Neural cell (in vitro differentiated cells): ENCODE data around the gene AFDN. TPM values are rescaled to one million over a fixed set of nuclear protein-coding genes. Genes with fewer than 3 reads are reported as not detected.

Experiments
- H2AFZ ChIP-seq: fragments of 200-600, 300-800 bp; sonication (generic), shearing (Covaris generic); 2 replicates; pipeline ENCODE4 v1.6.0; 2014; ENCODE audit warnings: low read depth, mild to moderate bottlenecking, antibody characterized with exemption, low read length, moderate library complexity
- H3F3A ChIP-seq: fragments of 200-600 bp; shearing (Covaris generic); 2 replicates; pipeline ENCODE4 v1.6.1; 2016; ENCODE audit warnings: mild to moderate bottlenecking, moderate library complexity, mixed read lengths, antibody characterized with exemption, low read length; ENCODE audit not compliant: insufficient read depth, poor library complexity, severe bottlenecking
- H3K27ac ChIP-seq: fragments of 200-600, 300-800 bp; sonication (generic), shearing (Covaris generic); 2 replicates; pipeline ENCODE4 v1.5.1; 2014; ENCODE audit warnings: mild to moderate bottlenecking, low read length, moderate library complexity
- H3K27me3 ChIP-seq: fragments of 300-800, 200-600 bp; sonication (generic), shearing (Covaris generic); 2 replicates; pipeline ENCODE4 v1.6.0; 2014; ENCODE audit warnings: mild to moderate bottlenecking, low read depth, low read length, moderate library complexity; ENCODE audit not compliant: insufficient read depth
- H3K36me3 ChIP-seq: fragments of 300-800, 200-600 bp; sonication (generic), shearing (Covaris generic); 2 replicates; pipeline ENCODE4 v1.5.1; 2014; ENCODE audit warnings: mild to moderate bottlenecking, antibody characterized with exemption, low read length, moderate library complexity; ENCODE audit not compliant: insufficient read depth
- H3K4me2 ChIP-seq: fragments of 300-800, 200-600 bp; sonication (generic), shearing (Covaris generic); 2 replicates; pipeline ENCODE4 v1.6.0; 2014; ENCODE audit warnings: mild to moderate bottlenecking, low read length
- H3K4me3 ChIP-seq: fragments of 300-800, 200-600 bp; sonication (generic), shearing (Covaris generic); 2 replicates; pipeline ENCODE4 v1.5.1; 2014; ENCODE audit warnings: mild to moderate bottlenecking, low read length, moderate library complexity
- H3K79me2 ChIP-seq: fragments of 200-600 bp; shearing (Covaris generic); replicated peaks from 2 replicates; pipeline ENCODE4 v1.6.0; 2014; ENCODE audit warnings: mild to moderate bottlenecking, low read length, moderate library complexity; ENCODE audit not compliant: insufficient read depth
- H3K9ac ChIP-seq: fragments of 300-800, 200-600 bp; sonication (generic), shearing (Covaris generic); 2 replicates; pipeline ENCODE4 v1.6.1; 2016; ENCODE audit warnings: mild to moderate bottlenecking, low read length, mixed read lengths
- H3K9me2 ChIP-seq: fragments of 200-600 bp; shearing (Covaris generic); 2 replicates; pipeline ENCODE4 v1.6.1; 2016; ENCODE audit warnings: mild to moderate bottlenecking, low read length, mixed read lengths; ENCODE audit not compliant: insufficient read depth
- H3K9me3 ChIP-seq: fragments of 200-600, 300-800 bp; sonication (generic), shearing (Covaris generic); 2 replicates; pipeline ENCODE4 v1.6.1; 2016; ENCODE audit warnings: mild to moderate bottlenecking, mixed run types, low read length, moderate library complexity, mixed read lengths
- H4K20me1 ChIP-seq: fragments of 200-600 bp; shearing (Covaris generic); 2 replicates; pipeline ENCODE4 v1.6.1; 2016; ENCODE audit warnings: mild to moderate bottlenecking, mixed run types; ENCODE audit not compliant: insufficient read depth
- CTCF ChIP-seq: fragments of 450-650 bp; IDR thresholded peaks from 2 replicates; pipeline ENCODE4 v1.5.1; 2014; ENCODE audit warnings: antibody characterized with exemption, mild to moderate bottlenecking, moderate library complexity; ENCODE audit not compliant: poor library complexity, severe bottlenecking
- EP300 ChIP-seq: fragments of 450-650 bp; conservative IDR thresholded peaks from 2 replicates; pipeline ENCODE4 v1.6.1; 2014; ENCODE audit warnings: antibody characterized with exemption, mild to moderate bottlenecking, moderate library complexity; ENCODE audit not compliant: poor library complexity, severe bottlenecking
- EZH2 ChIP-seq: fragments of 200-600, 300-800 bp; shearing (Covaris generic), sonication (generic); IDR thresholded peaks from 2 replicates; pipeline ENCODE4 v1.6.1; 2014; ENCODE audit warnings: antibody characterized with exemption, low read length, borderline replicate concordance, mild to moderate bottlenecking; ENCODE audit not compliant: insufficient read depth, poor library complexity, severe bottlenecking
- MXI1 ChIP-seq: fragments of 450-650 bp; conservative IDR thresholded peaks from 2 replicates; pipeline ENCODE4 v1.6.1; 2014; ENCODE audit warnings: antibody characterized with exemption, mild to moderate bottlenecking; ENCODE audit not compliant: poor library complexity, severe bottlenecking
- POLR2AphosphoS5 ChIP-seq: IDR thresholded peaks from 2 replicates; pipeline ENCODE4 v1.6.1; 2012
- RAD21 ChIP-seq: fragments of 450-650 bp; conservative IDR thresholded peaks from 2 replicates; pipeline ENCODE4 v1.6.1; 2014; ENCODE audit warnings: antibody characterized with exemption, mild to moderate bottlenecking, moderate library complexity
- SMC3 ChIP-seq: fragments of 450-650 bp; conservative IDR thresholded peaks from 2 replicates; pipeline ENCODE4 v1.6.1; 2014; ENCODE audit warnings: antibody characterized with exemption, mild to moderate bottlenecking, moderate library complexity; ENCODE audit not compliant: poor library complexity
- TAF1 ChIP-seq: IDR thresholded peaks from 2 replicates; pipeline ENCODE4 v1.6.1; 2012; ENCODE audit warnings: low read depth
- polyA plus RNA-seq: library from polyadenylated mRNA; depleted of rRNA; stranded (reverse); fragments of >200 nt; gene quantifications from 2 replicates; pipeline ENCODE4 v1.2.3, GENCODE V29; 2014
- TF ChIP-seq, protein P1 (sequence below): IDR thresholded peaks from 2 replicates; pipeline ENCODE4 v1.6.1; 2012; ENCODE audit warnings: borderline replicate concordance

Gene AFDN
- polyA plus RNA-seq, 1 donor from 2014 or later = 193 TPM

- Histone ChIP-seq H2AFZ (no peak overlapping the region), H3K27ac (no peak overlapping the region), H3K79me2 (peaks cover 5% of the 10 kb centered on the region), H3K9me2 (no peaks in the 10 kb centered on the region), H4K20me1 (no peaks in the 10 kb centered on the region), H3F3A (no peaks in the 10 kb centered on the region), H3K9ac (no peak overlapping the region), H3K9me3 (no peaks in the 10 kb centered on the region), H3K4me3 (no peak overlapping the region), H3K27me3 (no peaks in the 10 kb centered on the region), H3K4me2 (no peak overlapping the region), H3K36me3 (peaks cover 5% of the 10 kb centered on the region)
- TF ChIP-seq MXI1 (no peak), SMC3 (no peak), EZH2 (no peak), POLR2AphosphoS5 (no peak), RAD21 (no peak)
- TF ChIP-seq, protein P1, sequence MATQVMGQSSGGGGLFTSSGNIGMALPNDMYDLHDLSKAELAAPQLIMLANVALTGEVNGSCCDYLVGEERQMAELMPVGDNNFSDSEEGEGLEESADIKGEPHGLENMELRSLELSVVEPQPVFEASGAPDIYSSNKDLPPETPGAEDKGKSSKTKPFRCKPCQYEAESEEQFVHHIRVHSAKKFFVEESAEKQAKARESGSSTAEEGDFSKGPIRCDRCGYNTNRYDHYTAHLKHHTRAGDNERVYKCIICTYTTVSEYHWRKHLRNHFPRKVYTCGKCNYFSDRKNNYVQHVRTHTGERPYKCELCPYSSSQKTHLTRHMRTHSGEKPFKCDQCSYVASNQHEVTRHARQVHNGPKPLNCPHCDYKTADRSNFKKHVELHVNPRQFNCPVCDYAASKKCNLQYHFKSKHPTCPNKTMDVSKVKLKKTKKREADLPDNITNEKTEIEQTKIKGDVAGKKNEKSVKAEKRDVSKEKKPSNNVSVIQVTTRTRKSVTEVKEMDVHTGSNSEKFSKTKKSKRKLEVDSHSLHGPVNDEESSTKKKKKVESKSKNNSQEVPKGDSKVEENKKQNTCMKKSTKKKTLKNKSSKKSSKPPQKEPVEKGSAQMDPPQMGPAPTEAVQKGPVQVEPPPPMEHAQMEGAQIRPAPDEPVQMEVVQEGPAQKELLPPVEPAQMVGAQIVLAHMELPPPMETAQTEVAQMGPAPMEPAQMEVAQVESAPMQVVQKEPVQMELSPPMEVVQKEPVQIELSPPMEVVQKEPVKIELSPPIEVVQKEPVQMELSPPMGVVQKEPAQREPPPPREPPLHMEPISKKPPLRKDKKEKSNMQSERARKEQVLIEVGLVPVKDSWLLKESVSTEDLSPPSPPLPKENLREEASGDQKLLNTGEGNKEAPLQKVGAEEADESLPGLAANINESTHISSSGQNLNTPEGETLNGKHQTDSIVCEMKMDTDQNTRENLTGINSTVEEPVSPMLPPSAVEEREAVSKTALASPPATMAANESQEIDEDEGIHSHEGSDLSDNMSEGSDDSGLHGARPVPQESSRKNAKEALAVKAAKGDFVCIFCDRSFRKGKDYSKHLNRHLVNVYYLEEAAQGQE = no peak
These were observed 78.1 kb downstream of the AFDN start for GRCh38 chr6:167904791-167905190.

- no peak for TF ChIP-seq EZH2
- TF ChIP-seq POLR2AphosphoS5 = no peak
- no peak for TF ChIP-seq RAD21
- TF ChIP-seq CTCF = no peak
- TF ChIP-seq TAF1 = no peak
- TF ChIP-seq, protein P1 = no peak
- no peak for TF ChIP-seq EP300
- Histone ChIP-seq H3K27ac (no peak overlapping the region), H3K9me2 (no peaks in the 10 kb centered on the region), H2AFZ (no peak overlapping the region), H3K36me3 (peaks cover 10% of the 10 kb centered on the region), H4K20me1 (no peaks in the 10 kb centered on the region), H3K79me2 (peaks cover 5% of the 10 kb centered on the region), H3K4me3 (no peak overlapping the region), H3K27me3 (no peaks in the 10 kb centered on the region), H3F3A (no peaks in the 10 kb centered on the region), H3K4me2 (no peak overlapping the region), H3K9me3 (no peaks in the 10 kb centered on the region), H3K9ac (no peak overlapping the region)
These were observed 80.2 kb downstream of the AFDN start for GRCh38 chr6:167906899-167907298.
